GM21447 (cell line): ENCODE data around the gene TMEM134.
A peak's percentile ranks its signal among the peaks of the same experiment; 100 is the strongest.
"Not testable (repeated sequence)": the region's sequence is repeated elsewhere in the genome, so short reads cannot be mapped to it uniquely, and the experiment has no call there.

Source experiments
- ATAC-seq: cut with Tn5 transposase; IDR thresholded peaks from one replicate; pipeline ENCODE4 v1.9.1; 2021; ENCODE audit not compliant: unreplicated experiment

The TMEM134 gene

GRCh38 chr11:67428052-67429001, 40.7 kb downstream of the TMEM134 start, which contains the start of gene RPS6KB2:
Gene RPS6KB2 (plus strand): TSS chr11:67428494. CDS start chr11:67428546, 52 bp downstream.
- peak; percentile 76 for ATAC-seq

GRCh38 chr11:67427364-67427859, 41.6 kb downstream of the TMEM134 start:
- ATAC-seq, result not testable (repeated sequence)

GRCh38 chr11:67423891-67424613, 45.0 kb downstream of the TMEM134 start:
- no peak for ATAC-seq

GRCh38 chr11:67423466-67423865, 45.6 kb downstream of the TMEM134 start:
- no peak for ATAC-seq

- no peak for ATAC-seq
Observed at GRCh38 chr11:67422891-67423290, 46.2 kb downstream of the TMEM134 start.

GRCh38 chr11:67421430-67422031, 47.5 kb downstream of the TMEM134 start:
- ATAC-seq, result no peak

GRCh38 chr11:67420646-67421429, 48.2 kb downstream of the TMEM134 start:
- ATAC-seq, result peak; percentile 81

- no peak for ATAC-seq
Observed at GRCh38 chr11:67420147-67420645, 48.9 kb downstream of the TMEM134 start.

GRCh38 chr11:67419325-67420049, 49.6 kb downstream of the TMEM134 start:
- no peak for ATAC-seq

- ATAC-seq, result no peak
Observed at GRCh38 chr11:67418476-67419281, 50.4 kb downstream of the TMEM134 start.

GRCh38 chr11:67417425-67417824, 51.6 kb downstream of the TMEM134 start:
- no peak for ATAC-seq

GRCh38 chr11:67416416-67417335, 52.4 kb downstream of the TMEM134 start:
- no peak for ATAC-seq

GRCh38 chr11:67415501-67416304, 53.3 kb downstream of the TMEM134 start, which contains the start of gene CARNS1:
Gene CARNS1 (plus strand): TSS chr11:67415678. CDS start chr11:67416200, 522 bp downstream.
- ATAC-seq, result no peak

- no peak for ATAC-seq
Observed at GRCh38 chr11:67413266-67413849, 55.7 kb downstream of the TMEM134 start.

GRCh38 chr11:67412495-67413179, 56.4 kb downstream of the TMEM134 start:
- ATAC-seq, result no peak

- no peak for ATAC-seq
Observed at GRCh38 chr11:67411785-67412152, 57.3 kb downstream of the TMEM134 start.
